Measurements from ENCODE around the gene PRKCSH. TPM values are rescaled to one million over a fixed set of nuclear protein-coding genes. Genes with fewer than 3 reads are reported as not detected.

PRKCSH gene
- total and polyA plus RNA-seq, 5 donors from 2014 or later = 29.0 to 244 (median 32.5) TPM

GRCh38 chr19:11414544-11414943, 20.9 kb upstream of the PRKCSH start:
- peaks cover 0 to 12% (median 0%) of the 10 kb centered on the region in 4 donors for H3K4me1 Mint-ChIP-seq
- Histone ChIP-seq H3K27me3 (ENCODE audit: control insufficient read depth, insufficient read depth, low read length) (peaks cover under 1% of the 10 kb centered on the region), H3K36me3 (ENCODE audit: control insufficient read depth, insufficient read depth, low read length) (no peaks in the 10 kb centered on the region), H3K4me1 (ENCODE audit: control insufficient read depth, insufficient read depth, low read length, poor library complexity, severe bottlenecking) (peaks cover 13% of the 10 kb centered on the region), H3K27ac (ENCODE audit: insufficient read depth, low read length, poor library complexity, severe bottlenecking) (no peak overlapping the region), H3K9me3 (ENCODE audit: control insufficient read depth in 2 of 2, low read length in 2 of 2) (no peaks in the 10 kb centered on the region), H3K4me3 (ENCODE audit: low read depth, low read length) (no peak overlapping the region)
- H3K4me3 Mint-ChIP-seq = no peak overlapping the region
- H3K36me3 Mint-ChIP-seq = no peaks in the 10 kb centered on the region
- H3K27me3 Mint-ChIP-seq = peaks cover 36% of the 10 kb centered on the region
- no peak overlapping the region for H3K27ac Mint-ChIP-seq
- no peak for ATAC-seq (ENCODE audit: low read depth in 2 of 2)
- no peaks in the 10 kb centered on the region for H3K9me3 Mint-ChIP-seq
- no peak for DNase-seq

- H3K9me3 ChIP-seq (ENCODE audit: control insufficient read depth in 2 of 2, low read length in 2 of 2) = no peaks in the 10 kb centered on the region
- no peak for DNase-seq
- Mint-ChIP-seq H3K27ac (no peak overlapping the region), H3K36me3 (no peaks in the 10 kb centered on the region), H3K27me3 (peaks cover 56% of the 10 kb centered on the region), H3K4me1 (peaks cover 0 to 25% (median 6%) of the 10 kb centered on the region in 4 donors), H3K4me3 (no peak overlapping the region), H3K9me3 (no peaks in the 10 kb centered on the region)
- no peak overlapping the region for H3K4me3 ChIP-seq (ENCODE audit: low read depth, low read length)
- peaks cover 27% of the 10 kb centered on the region for H3K4me1 ChIP-seq (ENCODE audit: control insufficient read depth, insufficient read depth, low read length, poor library complexity, severe bottlenecking)
- peaks cover 5% of the 10 kb centered on the region for H3K27me3 ChIP-seq (ENCODE audit: control insufficient read depth, insufficient read depth, low read length)
- no peak for ATAC-seq (ENCODE audit: low read depth in 2 of 2)
- H3K27ac ChIP-seq (ENCODE audit: insufficient read depth, low read length, poor library complexity, severe bottlenecking) = no peak overlapping the region
- no peaks in the 10 kb centered on the region for H3K36me3 ChIP-seq (ENCODE audit: control insufficient read depth, insufficient read depth, low read length)
Observed at GRCh38 chr19:11416346-11417052, 18.9 kb upstream of the PRKCSH start.

GRCh38 chr19:11418094-11418548, 17.3 kb upstream of the PRKCSH start:
- Mint-ChIP-seq H3K27me3 (peaks cover 65% of the 10 kb centered on the region), H3K4me1 (peaks cover 0 to 39% (median 13%) of the 10 kb centered on the region in 4 donors), H3K4me3 (peak overlapping the region in 2 of 4 donors; percentile 22 to 52), H3K9me3 (no peaks in the 10 kb centered on the region), H3K27ac (no peak overlapping the region), H3K36me3 (no peaks in the 10 kb centered on the region)
- H3K4me1 ChIP-seq (ENCODE audit: control insufficient read depth, insufficient read depth, low read length, poor library complexity, severe bottlenecking) = peaks cover 44% of the 10 kb centered on the region
- H3K27me3 ChIP-seq (ENCODE audit: control insufficient read depth, insufficient read depth, low read length) = peaks cover 8% of the 10 kb centered on the region
- no peaks in the 10 kb centered on the region for H3K36me3 ChIP-seq (ENCODE audit: control insufficient read depth, insufficient read depth, low read length)
- ATAC-seq (ENCODE audit: low read depth in 2 of 2) = no peak
- no peak overlapping the region for H3K27ac ChIP-seq (ENCODE audit: insufficient read depth, low read length, poor library complexity, severe bottlenecking)
- no peak overlapping the region for H3K4me3 ChIP-seq (ENCODE audit: low read depth, low read length)
- H3K9me3 ChIP-seq (ENCODE audit: control insufficient read depth in 2 of 2, low read length in 2 of 2) = no peaks in the 10 kb centered on the region
- no peak for DNase-seq

- ATAC-seq (ENCODE audit: low read depth in 2 of 2) = no peak
- H3K27me3 ChIP-seq (ENCODE audit: control insufficient read depth, insufficient read depth, low read length) = peaks cover 9% of the 10 kb centered on the region
- Mint-ChIP-seq H3K4me1 (peaks cover 0 to 46% (median 19%) of the 10 kb centered on the region in 4 donors), H3K27ac (peak within 1 kb of the TSS in 1 of 3 donors; percentile 5), H3K4me3 (peak within 1 kb of the TSS in 3 of 4 donors; percentile 33 to 58 (median 52)), H3K27me3 (peaks cover 72% of the 10 kb centered on the region), H3K36me3 (no peaks in the 10 kb centered on the region), H3K9me3 (no peaks in the 10 kb centered on the region)
- H3K9me3 ChIP-seq (ENCODE audit: control insufficient read depth in 2 of 2, low read length in 2 of 2) = no peaks in the 10 kb centered on the region
- no peak within 1 kb of the TSS for H3K4me3 ChIP-seq (ENCODE audit: low read depth, low read length)
- no peak within 1 kb of the TSS for H3K27ac ChIP-seq (ENCODE audit: insufficient read depth, low read length, poor library complexity, severe bottlenecking)
- no peaks in the 10 kb centered on the region for H3K36me3 ChIP-seq (ENCODE audit: control insufficient read depth, insufficient read depth, low read length)
- no peak for DNase-seq
- H3K4me1 ChIP-seq (ENCODE audit: control insufficient read depth, insufficient read depth, low read length, poor library complexity, severe bottlenecking) = peaks cover 51% of the 10 kb centered on the region
Observed at GRCh38 chr19:11418549-11419506, 16.6 kb upstream of the PRKCSH start, which contains the start of gene RGL3. Gene RGL3 (minus strand): TSS chr19:11419314. CDS start chr19:11419278, 36 bp downstream.

- H3K4me1 ChIP-seq (ENCODE audit: control insufficient read depth, insufficient read depth, low read length, poor library complexity, severe bottlenecking) = peaks cover 53% of the 10 kb centered on the region
- Mint-ChIP-seq H3K4me1 (peaks cover 0 to 50% (median 19%) of the 10 kb centered on the region in 4 donors), H3K27ac (peak overlapping the region in 1 of 3 donors; percentile 92), H3K27me3 (peaks cover 77% of the 10 kb centered on the region), H3K9me3 (no peaks in the 10 kb centered on the region), H3K36me3 (no peaks in the 10 kb centered on the region), H3K4me3 (peak overlapping the region; percentile 2 to 81 (median 52))
- DNase-seq = no peak
- no peak overlapping the region for H3K27ac ChIP-seq (ENCODE audit: insufficient read depth, low read length, poor library complexity, severe bottlenecking)
- no peak overlapping the region for H3K4me3 ChIP-seq (ENCODE audit: low read depth, low read length)
- H3K36me3 ChIP-seq (ENCODE audit: control insufficient read depth, insufficient read depth, low read length) = no peaks in the 10 kb centered on the region
- peaks cover 9% of the 10 kb centered on the region for H3K27me3 ChIP-seq (ENCODE audit: control insufficient read depth, insufficient read depth, low read length)
- ATAC-seq (ENCODE audit: low read depth in 2 of 2) = no peak
- H3K9me3 ChIP-seq (ENCODE audit: control insufficient read depth in 2 of 2, low read length in 2 of 2) = no peaks in the 10 kb centered on the region
Observed at GRCh38 chr19:11420429-11421370, 14.7 kb upstream of the PRKCSH start.

- H3K27me3 Mint-ChIP-seq = peaks cover 72% of the 10 kb centered on the region
- H3K4me3 Mint-ChIP-seq = peak overlapping the region; percentile 29 to 81 (median 68)
Observed at GRCh38 chr19:11421371-11422098, 13.9 kb upstream of the PRKCSH start.

More at GRCh38 chr19:11421371-11422098, 13.9 kb upstream of the PRKCSH start:
- ATAC-seq (ENCODE audit: low read depth in 2 of 2) = peak; percentile 20 to 36
- DNase-seq = peak; percentile 29 to 39 (median 35)
- Histone ChIP-seq H3K36me3 (ENCODE audit: control insufficient read depth, insufficient read depth, low read length) (no peaks in the 10 kb centered on the region), H3K27me3 (ENCODE audit: control insufficient read depth, insufficient read depth, low read length) (peaks cover 9% of the 10 kb centered on the region), H3K9me3 (ENCODE audit: control insufficient read depth in 2 of 2, low read length in 2 of 2) (no peaks in the 10 kb centered on the region), H3K27ac (ENCODE audit: insufficient read depth, low read length, poor library complexity, severe bottlenecking) (no peak overlapping the region), H3K4me3 (ENCODE audit: low read depth, low read length) (peak overlapping the region; percentile 19), H3K4me1 (ENCODE audit: control insufficient read depth, insufficient read depth, low read length, poor library complexity, severe bottlenecking) (peaks cover 53% of the 10 kb centered on the region)
- H3K9me3 Mint-ChIP-seq = no peaks in the 10 kb centered on the region
- H3K36me3 Mint-ChIP-seq = no peaks in the 10 kb centered on the region
- H3K4me1 Mint-ChIP-seq = peaks cover 0 to 50% (median 19%) of the 10 kb centered on the region in 4 donors
- peak overlapping the region in 1 of 3 donors; percentile 92 for H3K27ac Mint-ChIP-seq

All from CD4-positive, CD25-positive, alpha-beta regulatory T cell (primary cell).